ENCODE results near the gene TSPAN18. TPM values are rescaled to one million over a fixed set of nuclear protein-coding genes. Genes with fewer than 3 reads are reported as not detected.

TSPAN18 gene
- total and polyA plus RNA-seq, 2 of the 4 experiments (the other 2 are of a cell fraction): 0.36 to 1.1 TPM

- Histone ChIP-seq H2BK15ac (ENCODE audit: low read depth, low read length) (no peak overlapping the region), H3K36me3 (ENCODE audit: control insufficient read depth, insufficient read depth, low read length) (no peaks in the 10 kb centered on the region), H2AK9ac (replicated peaks; ENCODE audit: low read depth, low read length, poor library complexity) (no peak overlapping the region), H3K4me2 (ENCODE audit: low read depth, low read length) (no peak overlapping the region), H3K9me1 (ENCODE audit: insufficient read depth, low read length) (no peaks in the 10 kb centered on the region), H3K9me3 (ENCODE audit: control insufficient read depth, insufficient read depth, low read length) (no peaks in the 10 kb centered on the region), H3K4me3 (ENCODE audit: insufficient read depth, low read depth, low read length) (no peak overlapping the region), H3K56ac (ENCODE audit: extremely low read depth, insufficient read depth, low read length) (no peak overlapping the region), H3K27me3 (ENCODE audit: control insufficient read depth, insufficient read depth, low read length) (peaks cover 20% of the 10 kb centered on the region), H2BK120ac (ENCODE audit: low read depth, low read length) (no peak overlapping the region), H3K4me1 (ENCODE audit: control insufficient read depth, insufficient read depth, low read length) (no peaks in the 10 kb centered on the region), H3K18ac (ENCODE audit: low read depth, low read length) (no peak overlapping the region), H3K9ac (ENCODE audit: low read depth, low read length) (no peak overlapping the region), H2AK5ac (ENCODE audit: low read depth, low read length) (no peak overlapping the region), H3K27ac (ENCODE audit: insufficient read depth, low read length) (no peak overlapping the region), H3K23ac (ENCODE audit: low read depth, low read length) (no peak overlapping the region), H4K20me1 (ENCODE audit: insufficient read depth, low read length) (no peaks in the 10 kb centered on the region), H2BK5ac (ENCODE audit: low read depth, low read length, poor library complexity, severe bottlenecking) (no peak overlapping the region), H3K4ac (ENCODE audit: low read depth, low read length) (no peak overlapping the region), H4K8ac (ENCODE audit: low read depth in 2 of 2, low read length in 2 of 2) (no peak overlapping the region), H2BK20ac (ENCODE audit: low read depth, low read length) (no peak overlapping the region), H4K91ac (ENCODE audit: insufficient read depth, low read depth, low read length) (no peak overlapping the region), H3K79me1 (ENCODE audit: low read depth in 1 of 2, low read length in 2 of 2) (no peaks in the 10 kb centered on the region), H4K5ac (ENCODE audit: low read depth, low read length) (no peak overlapping the region), H2AFZ (replicated peaks; ENCODE audit: low read length, poor library complexity) (no peak overlapping the region), H3K14ac (replicated peaks; ENCODE audit: low read depth, low read length) (no peak overlapping the region)
- no TSS peak for BruUV-seq (replicated peaks)
- ATAC-seq (ENCODE audit: low read depth) (no peak), DNase-seq (no peak)
- ChIA-PET CTCF (interaction anchor here (1.3 kb wide), 1 partner anchor 138 kb away, joined by 4 read pairs; no protein-coding TSS in a partner anchor), POLR2A (ENCODE audit: unreplicated experiment) (no interaction called here)
- in situ Hi-C loops (cut with MboI; ENCODE audit: low sequenced_read_pairs): no loop called here
- intact Hi-C loops (cut with micrococcal nuclease): no loop called here
- TF ChIP-seq BHLHE40 (IDR thresholded peaks at IDR 0.05; ENCODE audit: low read depth, low read length) (no peak), USF2 (IDR thresholded peaks at IDR 0.05; ENCODE audit: low read depth, low read length) (no peak), MAZ (IDR thresholded peaks at IDR 0.05; ENCODE audit: borderline replicate concordance, low read depth, low read length) (no peak), RFX5 (IDR thresholded peaks at IDR 0.05; ENCODE audit: low read depth, low read length) (no peak), CEBPB (IDR thresholded peaks at IDR 0.05; ENCODE audit: low read depth, low read length) (no peak), RAD21 (IDR thresholded peaks at IDR 0.05; ENCODE audit: low read length) (no peak), RCOR1 (IDR thresholded peaks at IDR 0.05; ENCODE audit: insufficient replicate concordance, low read length) (no peak), CTCF (conservative IDR thresholded peaks at IDR 0.05; ENCODE audit: low read depth, low read length) (no peak), MXI1 (IDR thresholded peaks at IDR 0.05; ENCODE audit: borderline replicate concordance, low read depth, low read length) (no peak), ELK1 (IDR thresholded peaks at IDR 0.05; ENCODE audit: borderline replicate concordance, low read depth, low read length) (no peak), MAFK (IDR thresholded peaks at IDR 0.05; ENCODE audit: low read depth, low read length) (no peak), POLR2A (IDR thresholded peaks at IDR 0.05; ENCODE audit: low read depth, low read length) (no peak), SMC3 (IDR thresholded peaks at IDR 0.05; ENCODE audit: low read depth, low read length) (no peak), NFE2L2 (IDR thresholded peaks at IDR 0.05; ENCODE audit: low read depth, low read length) (no peak), FOS (IDR thresholded peaks at IDR 0.05; ENCODE audit: low read depth, low read length) (no peak)
- 20% methylated on average over 2 of the region's 9 CpGs; no CpG with 5 or more reads in 1 of the 2 experiments for WGBS, 2 experiments (ENCODE audit: extremely low coverage in 2 of 2, insufficient read length in 1 of 2)
- dilution Hi-C loops (cut with HindIII; ENCODE audit: low sequenced_read_pairs, unreplicated experiment): no loop called here
Measured at GRCh38 chr11:44964526-44965209, 237.9 kb downstream of the TSPAN18 start.

All from IMR-90 (cell line).